Measurements from ENCODE around the gene IL4I1. TPM values are rescaled to one million over a fixed set of nuclear protein-coding genes. Genes with fewer than 3 reads are reported as not detected.

Gene IL4I1
- total RNA-seq, 1 experiment from 2014 or later: 0.71 TPM

DNA sequence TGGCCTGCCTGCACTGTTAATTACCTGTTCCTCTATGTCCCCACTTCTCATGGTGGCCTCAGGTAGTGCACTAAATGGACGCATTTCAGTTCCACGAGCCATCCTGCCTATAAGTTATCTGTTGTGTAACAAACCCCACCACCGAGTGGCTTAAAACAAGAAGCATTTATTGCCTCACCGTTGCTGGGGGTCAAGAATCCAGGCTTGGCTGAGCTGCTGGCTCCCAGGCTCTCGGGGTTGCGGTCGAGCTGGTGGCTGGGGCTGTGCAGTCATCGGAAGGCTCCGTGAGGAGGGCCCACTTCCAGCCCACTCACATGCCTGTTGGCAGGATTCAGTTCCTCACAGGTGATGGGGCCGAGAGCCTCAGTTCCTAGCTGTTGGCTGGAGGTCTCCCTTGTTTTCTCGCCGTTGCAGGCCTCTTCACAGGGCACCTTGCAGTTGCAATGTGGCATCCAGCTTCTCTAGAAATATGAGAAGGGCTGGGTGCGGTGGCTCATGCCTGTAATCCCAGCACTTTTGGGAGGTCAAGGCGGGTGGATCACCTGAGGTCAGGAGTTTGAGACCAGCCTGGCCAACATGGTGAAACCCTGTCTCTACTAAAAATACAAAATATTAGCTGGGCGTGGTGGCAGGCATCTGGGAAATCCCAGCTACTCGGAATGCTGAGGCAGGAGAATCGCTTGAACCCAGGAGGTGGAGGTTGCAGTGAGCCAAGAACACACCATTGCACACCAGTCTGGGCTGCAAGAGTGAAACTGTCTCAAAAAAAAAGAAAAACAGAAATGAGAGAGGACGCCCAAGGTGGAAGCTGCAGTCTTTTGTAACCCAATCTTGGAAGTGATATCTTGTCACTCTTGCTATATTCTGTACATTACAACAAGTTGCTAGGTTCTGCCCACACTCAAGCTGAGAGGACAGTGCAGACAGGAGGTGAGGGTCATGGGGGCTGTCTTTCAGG lies 52.3 kb downstream of the IL4I1 start:
- Histone ChIP-seq H3K9me2 (ENCODE audit: insufficient read depth) (no peaks in the 10 kb centered on the region), H3K9me3 (ENCODE audit: control insufficient read depth in 1 of 2, insufficient read depth in 1 of 2, low read depth in 1 of 2, low read length in 2 of 2) (no peaks in the 10 kb centered on the region), H3K9ac (ENCODE audit: low read length) (no peak overlapping the region), H3K79me2 (ENCODE audit: insufficient read depth, low read length) (no peaks in the 10 kb centered on the region), H3K27me3 (ENCODE audit: insufficient read depth, low read length) (no peaks in the 10 kb centered on the region), H3K4me2 (ENCODE audit: low read length) (no peak overlapping the region), H3K36me3 (ENCODE audit: control insufficient read depth in 1 of 2, insufficient read depth in 2 of 2, low read length in 2 of 2) (peaks cover 3 to 4% of the 10 kb centered on the region in 2 experiments; a peak in 3 of 4 replicates), H3K27ac (ENCODE audit: low read depth, low read length) (no peak overlapping the region), H4K20me1 (ENCODE audit: insufficient read depth) (no peaks in the 10 kb centered on the region), H3K4me3 (replicated peaks in 1 of 2; ENCODE audit: low read depth in 1 of 2, low read length in 2 of 2) (no peak overlapping the region), H3K4me1 (ENCODE audit: control insufficient read depth in 1 of 2, insufficient read depth in 2 of 2, low read length in 2 of 2) (peaks cover 17 to 20% of the 10 kb centered on the region in 2 experiments), H2AFZ (ENCODE audit: low read depth, low read length, poor library complexity, severe bottlenecking) (no peak overlapping the region)
- CTCF ChIA-PET: no interaction called here
- DNase-seq (ENCODE audit: low read depth, low spot score) (no peak), ATAC-seq (no peak)
- BruUV-seq (replicated peaks): no TSS peak
- intact Hi-C loops (cut with micrococcal nuclease): no loop called here
- RAD21 ChIA-PET (ENCODE audit: low non-redundant PET in 1 of 2, low total read pairs in 2 of 2, uncharacterized antibody in 2 of 2, unreplicated experiment in 2 of 2): no interaction called here
- POLR2A ChIA-PET: no interaction called here
- TF ChIP-seq ELF1 (IDR thresholded peaks at IDR 0.05; ENCODE audit: borderline replicate concordance, low read depth): no peak
- TF ChIP-seq SRF (IDR thresholded peaks at IDR 0.05; ENCODE audit: low read depth): no peak
- TF ChIP-seq POLR2AphosphoS5 (IDR thresholded peaks at IDR 0.05; ENCODE audit: low read depth, low read length): no peak
- no peak for TF ChIP-seq SIN3A (IDR thresholded peaks at IDR 0.05; ENCODE audit: low read depth)
- TF ChIP-seq, protein P1, sequence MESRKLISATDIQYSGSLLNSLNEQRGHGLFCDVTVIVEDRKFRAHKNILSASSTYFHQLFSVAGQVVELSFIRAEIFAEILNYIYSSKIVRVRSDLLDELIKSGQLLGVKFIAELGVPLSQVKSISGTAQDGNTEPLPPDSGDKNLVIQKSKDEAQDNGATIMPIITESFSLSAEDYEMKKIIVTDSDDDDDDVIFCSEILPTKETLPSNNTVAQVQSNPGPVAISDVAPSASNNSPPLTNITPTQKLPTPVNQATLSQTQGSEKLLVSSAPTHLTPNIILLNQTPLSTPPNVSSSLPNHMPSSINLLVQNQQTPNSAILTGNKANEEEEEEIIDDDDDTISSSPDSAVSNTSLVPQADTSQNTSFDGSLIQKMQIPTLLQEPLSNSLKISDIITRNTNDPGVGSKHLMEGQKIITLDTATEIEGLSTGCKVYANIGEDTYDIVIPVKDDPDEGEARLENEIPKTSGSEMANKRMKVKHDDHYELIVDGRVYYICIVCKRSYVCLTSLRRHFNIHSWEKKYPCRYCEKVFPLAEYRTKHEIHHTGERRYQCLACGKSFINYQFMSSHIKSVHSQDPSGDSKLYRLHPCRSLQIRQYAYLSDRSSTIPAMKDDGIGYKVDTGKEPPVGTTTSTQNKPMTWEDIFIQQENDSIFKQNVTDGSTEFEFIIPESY (IDR thresholded peaks at IDR 0.05; ENCODE audit: extremely low read depth, insufficient replicate concordance, low read length): no peak
- no peak for TF ChIP-seq EZH2 (IDR thresholded peaks at IDR 0.05)
- TF ChIP-seq POLR2A (IDR thresholded peaks at IDR 0.05; ENCODE audit: borderline replicate concordance, extremely low read depth, insufficient read depth, insufficient read length): no peak
- no peak for TF ChIP-seq RAD21 (IDR thresholded peaks at IDR 0.05; ENCODE audit: low read depth)
- TF ChIP-seq SP1 (IDR thresholded peaks at IDR 0.05; ENCODE audit: low read depth): no peak
- TF ChIP-seq CEBPB (IDR thresholded peaks at IDR 0.05; ENCODE audit: low read depth): no peak
- TF ChIP-seq CTCF (IDR thresholded peaks at IDR 0.05 in 2 of 3, conservative IDR thresholded peaks at IDR 0.05 in 1 of 3; ENCODE audit: borderline replicate concordance in 1 of 3, insufficient read depth in 1 of 3, low read depth in 2 of 3, low read length in 2 of 3): no peak
- TF ChIP-seq ZFX (IDR thresholded peaks at IDR 0.05): no peak
- no peak for TF ChIP-seq REST (IDR thresholded peaks at IDR 0.05; ENCODE audit: low read depth)
- TF ChIP-seq EZH2phosphoT487 (IDR thresholded peaks at IDR 0.05; ENCODE audit: borderline replicate concordance): no peak
- no peak for TF ChIP-seq MAX (IDR thresholded peaks at IDR 0.05)
- TF ChIP-seq, protein P2, sequence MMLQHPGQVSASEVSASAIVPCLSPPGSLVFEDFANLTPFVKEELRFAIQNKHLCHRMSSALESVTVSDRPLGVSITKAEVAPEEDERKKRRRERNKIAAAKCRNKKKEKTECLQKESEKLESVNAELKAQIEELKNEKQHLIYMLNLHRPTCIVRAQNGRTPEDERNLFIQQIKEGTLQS (IDR thresholded peaks at IDR 0.05): no peak
- TF ChIP-seq FOSL1 (IDR thresholded peaks at IDR 0.05; ENCODE audit: low read depth): no peak
- TF ChIP-seq EGR1 (IDR thresholded peaks at IDR 0.05; ENCODE audit: low read depth): no peak
- no peak for TF ChIP-seq ZNF274 (IDR thresholded peaks at IDR 0.05; ENCODE audit: low read depth, low read length)
